ENCODE results near the gene ATXN1. TPM values are rescaled to one million over a fixed set of nuclear protein-coding genes. Genes with fewer than 3 reads are reported as not detected.

Gene ATXN1
- total and polyA plus RNA-seq, 2 of the 8 experiments (the other 6 are each of a cell fraction or from before 2014, with no cell fraction given) = 1.6 to 4.0 TPM

DNA sequence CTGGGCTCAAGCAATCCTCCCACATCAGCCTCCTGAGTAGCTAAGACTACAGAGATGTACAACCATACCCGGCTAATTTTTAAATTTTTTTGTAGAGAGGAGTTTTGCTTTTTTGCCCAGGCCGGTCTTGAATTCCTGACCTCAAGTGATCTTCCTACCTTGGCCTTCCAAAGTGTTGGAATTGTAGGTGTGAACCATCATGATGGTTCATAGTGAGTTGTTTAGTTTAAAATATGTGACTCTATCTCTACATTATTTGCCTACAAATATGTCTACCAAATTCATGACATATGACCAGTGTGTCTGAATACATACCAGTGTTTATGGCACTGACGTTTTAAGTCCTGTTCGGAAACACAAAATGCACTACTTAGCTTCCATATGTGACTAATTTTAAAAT lies 367.9 kb downstream of the ATXN1 start (continued):
- TF ChIP-seq, protein P1, sequence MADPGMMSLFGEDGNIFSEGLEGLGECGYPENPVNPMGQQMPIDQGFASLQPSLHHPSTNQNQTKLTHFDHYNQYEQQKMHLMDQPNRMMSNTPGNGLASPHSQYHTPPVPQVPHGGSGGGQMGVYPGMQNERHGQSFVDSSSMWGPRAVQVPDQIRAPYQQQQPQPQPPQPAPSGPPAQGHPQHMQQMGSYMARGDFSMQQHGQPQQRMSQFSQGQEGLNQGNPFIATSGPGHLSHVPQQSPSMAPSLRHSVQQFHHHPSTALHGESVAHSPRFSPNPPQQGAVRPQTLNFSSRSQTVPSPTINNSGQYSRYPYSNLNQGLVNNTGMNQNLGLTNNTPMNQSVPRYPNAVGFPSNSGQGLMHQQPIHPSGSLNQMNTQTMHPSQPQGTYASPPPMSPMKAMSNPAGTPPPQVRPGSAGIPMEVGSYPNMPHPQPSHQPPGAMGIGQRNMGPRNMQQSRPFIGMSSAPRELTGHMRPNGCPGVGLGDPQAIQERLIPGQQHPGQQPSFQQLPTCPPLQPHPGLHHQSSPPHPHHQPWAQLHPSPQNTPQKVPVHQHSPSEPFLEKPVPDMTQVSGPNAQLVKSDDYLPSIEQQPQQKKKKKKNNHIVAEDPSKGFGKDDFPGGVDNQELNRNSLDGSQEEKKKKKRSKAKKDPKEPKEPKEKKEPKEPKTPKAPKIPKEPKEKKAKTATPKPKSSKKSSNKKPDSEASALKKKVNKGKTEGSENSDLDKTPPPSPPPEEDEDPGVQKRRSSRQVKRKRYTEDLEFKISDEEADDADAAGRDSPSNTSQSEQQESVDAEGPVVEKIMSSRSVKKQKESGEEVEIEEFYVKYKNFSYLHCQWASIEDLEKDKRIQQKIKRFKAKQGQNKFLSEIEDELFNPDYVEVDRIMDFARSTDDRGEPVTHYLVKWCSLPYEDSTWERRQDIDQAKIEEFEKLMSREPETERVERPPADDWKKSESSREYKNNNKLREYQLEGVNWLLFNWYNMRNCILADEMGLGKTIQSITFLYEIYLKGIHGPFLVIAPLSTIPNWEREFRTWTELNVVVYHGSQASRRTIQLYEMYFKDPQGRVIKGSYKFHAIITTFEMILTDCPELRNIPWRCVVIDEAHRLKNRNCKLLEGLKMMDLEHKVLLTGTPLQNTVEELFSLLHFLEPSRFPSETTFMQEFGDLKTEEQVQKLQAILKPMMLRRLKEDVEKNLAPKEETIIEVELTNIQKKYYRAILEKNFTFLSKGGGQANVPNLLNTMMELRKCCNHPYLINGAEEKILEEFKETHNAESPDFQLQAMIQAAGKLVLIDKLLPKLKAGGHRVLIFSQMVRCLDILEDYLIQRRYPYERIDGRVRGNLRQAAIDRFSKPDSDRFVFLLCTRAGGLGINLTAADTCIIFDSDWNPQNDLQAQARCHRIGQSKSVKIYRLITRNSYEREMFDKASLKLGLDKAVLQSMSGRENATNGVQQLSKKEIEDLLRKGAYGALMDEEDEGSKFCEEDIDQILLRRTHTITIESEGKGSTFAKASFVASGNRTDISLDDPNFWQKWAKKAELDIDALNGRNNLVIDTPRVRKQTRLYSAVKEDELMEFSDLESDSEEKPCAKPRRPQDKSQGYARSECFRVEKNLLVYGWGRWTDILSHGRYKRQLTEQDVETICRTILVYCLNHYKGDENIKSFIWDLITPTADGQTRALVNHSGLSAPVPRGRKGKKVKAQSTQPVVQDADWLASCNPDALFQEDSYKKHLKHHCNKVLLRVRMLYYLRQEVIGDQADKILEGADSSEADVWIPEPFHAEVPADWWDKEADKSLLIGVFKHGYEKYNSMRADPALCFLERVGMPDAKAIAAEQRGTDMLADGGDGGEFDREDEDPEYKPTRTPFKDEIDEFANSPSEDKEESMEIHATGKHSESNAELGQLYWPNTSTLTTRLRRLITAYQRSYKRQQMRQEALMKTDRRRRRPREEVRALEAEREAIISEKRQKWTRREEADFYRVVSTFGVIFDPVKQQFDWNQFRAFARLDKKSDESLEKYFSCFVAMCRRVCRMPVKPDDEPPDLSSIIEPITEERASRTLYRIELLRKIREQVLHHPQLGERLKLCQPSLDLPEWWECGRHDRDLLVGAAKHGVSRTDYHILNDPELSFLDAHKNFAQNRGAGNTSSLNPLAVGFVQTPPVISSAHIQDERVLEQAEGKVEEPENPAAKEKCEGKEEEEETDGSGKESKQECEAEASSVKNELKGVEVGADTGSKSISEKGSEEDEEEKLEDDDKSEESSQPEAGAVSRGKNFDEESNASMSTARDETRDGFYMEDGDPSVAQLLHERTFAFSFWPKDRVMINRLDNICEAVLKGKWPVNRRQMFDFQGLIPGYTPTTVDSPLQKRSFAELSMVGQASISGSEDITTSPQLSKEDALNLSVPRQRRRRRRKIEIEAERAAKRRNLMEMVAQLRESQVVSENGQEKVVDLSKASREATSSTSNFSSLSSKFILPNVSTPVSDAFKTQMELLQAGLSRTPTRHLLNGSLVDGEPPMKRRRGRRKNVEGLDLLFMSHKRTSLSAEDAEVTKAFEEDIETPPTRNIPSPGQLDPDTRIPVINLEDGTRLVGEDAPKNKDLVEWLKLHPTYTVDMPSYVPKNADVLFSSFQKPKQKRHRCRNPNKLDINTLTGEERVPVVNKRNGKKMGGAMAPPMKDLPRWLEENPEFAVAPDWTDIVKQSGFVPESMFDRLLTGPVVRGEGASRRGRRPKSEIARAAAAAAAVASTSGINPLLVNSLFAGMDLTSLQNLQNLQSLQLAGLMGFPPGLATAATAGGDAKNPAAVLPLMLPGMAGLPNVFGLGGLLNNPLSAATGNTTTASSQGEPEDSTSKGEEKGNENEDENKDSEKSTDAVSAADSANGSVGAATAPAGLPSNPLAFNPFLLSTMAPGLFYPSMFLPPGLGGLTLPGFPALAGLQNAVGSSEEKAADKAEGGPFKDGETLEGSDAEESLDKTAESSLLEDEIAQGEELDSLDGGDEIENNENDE (IDR thresholded peaks at IDR 0.05; ENCODE audit: insufficient replicate concordance, low read length) = no peak
- TF ChIP-seq POLR2A (IDR thresholded peaks at IDR 0.05; ENCODE audit: control extremely low read depth in 1 of 2, low read depth in 2 of 2, low read length in 2 of 2) (no peak), JUND (IDR thresholded peaks at IDR 0.05; ENCODE audit: low read length) (no peak), KDM4A (IDR thresholded peaks at IDR 0.05; ENCODE audit: low read depth, low read length, severe bottlenecking) (no peak), TCF12 (IDR thresholded peaks at IDR 0.05; ENCODE audit: low read depth, low read length) (no peak), TEAD4 (IDR thresholded peaks at IDR 0.05; ENCODE audit: low read depth, low read length) (no peak), BACH1 (IDR thresholded peaks at IDR 0.05; ENCODE audit: low read length) (no peak)
